Measurements from ENCODE around the gene CHRNA5.

- TF ChIP-seq SIN3A (IDR thresholded peaks at IDR 0.05; ENCODE audit: borderline replicate concordance, insufficient read depth, low read length) (no peak), REST (IDR thresholded peaks at IDR 0.05; ENCODE audit: insufficient read depth in 1 of 2, low read depth in 2 of 2, low read length in 2 of 2) (no peak)
Measured at GRCh38 chr15:78571382-78571781, 6.1 kb downstream of the CHRNA5 start.
